SK-N-SH (cell line): Measurements from ENCODE around the gene PPP2R3A. TPM values are rescaled to one million over a fixed set of nuclear protein-coding genes. Genes with fewer than 3 reads are reported as not detected.

Experiments used
- CTCF ChIA-PET: fragments of 300-600, 350-600 bp; formaldehyde crosslinking; extraction: SDS; loops from one replicate; lab custom pipeline; 2021; lab: Yijun Ruan, JAX
- POLR2A ChIA-PET: fragments of 350-600 bp; sonication (Branson Sonifier 250); formaldehyde crosslinking; extraction: SDS; loops from one replicate; lab custom pipeline; 2020; ENCODE audit warnings: antibody characterized with exemption, inconsistent platforms; lab: Yijun Ruan, JAX
- DNase-seq: peaks from one replicate; pipeline ENCODE4 v3.0.0; 2012
- H2AFZ ChIP-seq: fragments of 200-600 bp; sonication (generic); 2 replicates; pipeline ENCODE4 v1.8.1; 2016; ENCODE audit warnings: antibody characterized with exemption, mild to moderate bottlenecking, low read depth
- H3F3A ChIP-seq: fragments of 200-600 bp; sonication (generic); replicated peaks from 2 replicates; pipeline ENCODE3; 2016; ENCODE audit warnings: antibody characterized with exemption, mild to moderate bottlenecking; ENCODE audit not compliant: insufficient read depth
- H3K27ac ChIP-seq, 2 experiments: fragments of 200-500 bp in 1 of 2; fragments of 200-600 bp in 1 of 2; sonication (Bioruptor generic) in 1 of 2; sonication (generic), shearing (Covaris generic) in 1 of 2; 2 replicates each; pipeline versions ENCODE4 v1.5.1 to v1.6.1; 2014 to 2016; ENCODE audit warnings: low read depth in 2 of 2, inconsistent platforms in 1 of 2, low read length in 1 of 2, mild to moderate bottlenecking in 1 of 2, mixed read lengths in 1 of 2
- H3K27me3 ChIP-seq: fragments of 200-600 bp; sonication (generic), shearing (Covaris generic); 2 replicates; pipeline ENCODE4 v1.6.1; 2016; ENCODE audit warnings: mixed run types; ENCODE audit not compliant: insufficient read depth
- H3K36me3 ChIP-seq, 2 experiments: fragments of 200-500 bp in 1 of 2; fragments of 200-600 bp in 1 of 2; sonication (Bioruptor generic) in 1 of 2; sonication (generic) in 1 of 2; replicated peaks in 1 of 2; 2 replicates each; pipeline versions ENCODE3 to v1.5.1; 2014 to 2016; ENCODE audit warnings: low read length in 1 of 2, mild to moderate bottlenecking in 1 of 2; ENCODE audit not compliant: insufficient read depth in 2 of 2, control insufficient read depth in 1 of 2
- H3K4me1 ChIP-seq, 2 experiments: fragments of 200-500 bp in 1 of 2; fragments of 200-600 bp in 1 of 2; sonication (Bioruptor generic) in 1 of 2; sonication (generic), shearing (Covaris generic) in 1 of 2; 2 replicates each; pipeline versions ENCODE4 v1.5.1 to v1.6.1; 2014 to 2016; ENCODE audit warnings: low read depth in 1 of 2, low read length in 1 of 2, mixed run types in 1 of 2; ENCODE audit not compliant: insufficient read depth in 2 of 2, control insufficient read depth in 1 of 2
- H3K4me2 ChIP-seq: fragments of 200-600 bp; sonication (generic), shearing (Covaris generic); 2 replicates; pipeline ENCODE4 v1.6.1; 2017; ENCODE audit warnings: mixed run types
- H3K4me3 ChIP-seq, 2 experiments: fragments of 200-500 bp in 1 of 2; fragments of 200-600 bp in 1 of 2; sonication (Bioruptor generic) in 1 of 2; sonication (generic), shearing (Covaris generic) in 1 of 2; 2 replicates each; pipeline versions ENCODE4 v1.5.1 to v1.8.1; 2014 to 2016; ENCODE audit warnings: low read depth in 2 of 2, inconsistent platforms in 1 of 2, low read length in 1 of 2, mild to moderate bottlenecking in 1 of 2, mixed read lengths in 1 of 2, moderate library complexity in 1 of 2
- H3K79me2 ChIP-seq: fragments of 200-600 bp; sonication (generic); 2 replicates; pipeline ENCODE4 v1.8.1; 2017; ENCODE audit warnings: mild to moderate bottlenecking; ENCODE audit not compliant: insufficient read depth
- H3K9ac ChIP-seq: fragments of 200-600 bp; sonication (generic); 2 replicates; pipeline ENCODE4 v1.6.1; 2017; ENCODE audit warnings: mixed run types
- H3K9me2 ChIP-seq: fragments of 200-600 bp; sonication (generic); 2 replicates; pipeline ENCODE4 v1.6.1; 2017; ENCODE audit warnings: mixed run types
- H3K9me3 ChIP-seq: fragments of 200-600 bp; sonication (generic); 2 replicates; pipeline ENCODE4 v1.6.1; 2017; ENCODE audit warnings: mixed run types, mild to moderate bottlenecking, moderate library complexity
- H4K20me1 ChIP-seq: fragments of 200-600 bp; sonication (generic); 2 replicates; pipeline ENCODE4 v1.6.1; 2017; ENCODE audit warnings: mild to moderate bottlenecking, mixed run types; ENCODE audit not compliant: insufficient read depth
- EZH2phosphoT487 ChIP-seq: fragments of 200-600 bp; sonication (generic); IDR thresholded peaks from 2 replicates; pipeline ENCODE4 v1.6.1; 2017; ENCODE audit warnings: low read depth, mixed run types, mild to moderate bottlenecking, antibody characterized with exemption, moderate library complexity, borderline replicate concordance
- FOSL2 ChIP-seq: IDR thresholded peaks from 2 replicates; pipeline ENCODE4 v1.4.0; 2012; ENCODE audit warnings: low read depth, mild to moderate bottlenecking, moderate library complexity, borderline replicate concordance
- FOXJ3 ChIP-seq: sonication (generic); formaldehyde crosslinking; IDR thresholded peaks from 2 replicates; pipeline ENCODE4 v1.5.1; 2020; ENCODE audit warnings: mild to moderate bottlenecking, missing genetic modification reagents
- FOXM1 ChIP-seq: IDR thresholded peaks from 2 replicates; pipeline ENCODE4 v1.4.0; 2012; ENCODE audit warnings: low read depth, mild to moderate bottlenecking
- GATA2 ChIP-seq: sonication (generic); formaldehyde crosslinking; IDR thresholded peaks from 2 replicates; pipeline ENCODE4 v1.5.0; 2020; ENCODE audit warnings: mild to moderate bottlenecking, missing genetic modification reagents
- IRF3 ChIP-seq: fragments of 150-350 bp; IDR thresholded peaks from 2 replicates; pipeline ENCODE4 v1.6.1; 2016; ENCODE audit warnings: mild to moderate bottlenecking, low read depth, low read length
- JUND ChIP-seq: IDR thresholded peaks from 2 replicates; pipeline ENCODE4 v1.4.0; 2012
- MEF2A ChIP-seq: IDR thresholded peaks from 2 replicates; pipeline ENCODE4 v1.4.0; 2012; ENCODE audit warnings: low read depth, borderline replicate concordance
- NFIC ChIP-seq: IDR thresholded peaks from 2 replicates; pipeline ENCODE4 v1.4.0; 2012; ENCODE audit warnings: borderline replicate concordance
- NRF1 ChIP-seq: IDR thresholded peaks from 2 replicates; pipeline ENCODE4 v1.6.1; 2012; ENCODE audit warnings: low read depth, mild to moderate bottlenecking, low read length
- PBX3 ChIP-seq: IDR thresholded peaks from 2 replicates; pipeline ENCODE4; 2012
- POLR2AphosphoS5 ChIP-seq: IDR thresholded peaks from 2 replicates; pipeline ENCODE4 v1.6.1; 2012; ENCODE audit warnings: low read depth, low read length
- REST ChIP-seq: IDR thresholded peaks from 2 replicates; pipeline ENCODE4 v1.6.1; 2012; ENCODE audit warnings: mild to moderate bottlenecking, low read depth, low read length, moderate library complexity
- RFX5 ChIP-seq: IDR thresholded peaks from 2 replicates; pipeline ENCODE4 v1.6.1; 2012; ENCODE audit warnings: mild to moderate bottlenecking, improper control_type of control experiment, low read length
- SMC3 ChIP-seq: IDR thresholded peaks from 2 replicates; pipeline ENCODE4 v1.6.1; 2012; ENCODE audit warnings: low read depth, low read length, improper control_type of control experiment
- TCF12 ChIP-seq: IDR thresholded peaks from 2 replicates; pipeline ENCODE4 v1.4.0; 2012
- TEAD4 ChIP-seq: IDR thresholded peaks from 2 replicates; pipeline ENCODE4 v1.4.0; 2012; ENCODE audit warnings: mild to moderate bottlenecking, borderline replicate concordance; ENCODE audit not compliant: insufficient read depth
- YY1 ChIP-seq: IDR thresholded peaks from 2 replicates; pipeline ENCODE4 v1.4.0; 2012; ENCODE audit warnings: low read depth, mild to moderate bottlenecking
- WGBS: methylation state at CpG from one replicate; pipeline ENCODE4 v1.1.6; 2017; ENCODE audit warnings: low lambda C conversion rate; 5-methylcytosine and 5-hydroxymethylcytosine counted together
- polyA plus RNA-seq, 3 experiments: library from polyadenylated mRNA; depleted of rRNA; stranded (reverse); fragments of >200 nt; gene quantifications; 2 replicates each; pipeline ENCODE4 v1.2.3, GENCODE V29; 2012
- TF ChIP-seq, protein P1 (sequence below): IDR thresholded peaks from 2 replicates; pipeline ENCODE4 v1.4.0; 2012; ENCODE audit warnings: low read depth, borderline replicate concordance

Gene PPP2R3A
- polyA plus RNA-seq, 1 of the 3 experiments (the other 2 are of a cell fraction): 3.9 TPM

- Histone ChIP-seq H4K20me1 (no peaks in the 10 kb centered on the region), H3K4me2 (0 out of 2 replicates have a peak overlapping the region, but pooled peaks have one; percentile 3), H3K27me3 (no peaks in the 10 kb centered on the region), H3F3A (peaks cover 30% of the 10 kb centered on the region), H3K9me3 (no peaks in the 10 kb centered on the region; the same call in 1 of the 2 replicates), H3K4me3 (no peak overlapping the region), H3K27ac (peak overlapping the region in 1 of 2 experiments; percentile 72; a peak in 3 of 4 replicates), H2AFZ (no peak overlapping the region), H3K36me3 (peaks cover 0 to 15% of the 10 kb centered on the region in 2 experiments), H3K4me1 (peaks cover 8 to 14% of the 10 kb centered on the region in 2 experiments), H3K79me2 (peaks cover 3% of the 10 kb centered on the region; the same call in 1 of the 2 replicates), H3K9ac (no peak overlapping the region; the same call in 1 of the 2 replicates), H3K9me2 (no peaks in the 10 kb centered on the region)
- WGBS: 48% methylated on average over 5 of the region's 5 CpGs
- POLR2A ChIA-PET: interaction anchor here (0.6 kb wide), 1 partner anchor 518 kb away, joined by 3 read pairs; no protein-coding TSS in a partner anchor
- no peak for DNase-seq
- CTCF ChIA-PET: interaction anchor here (1.0 to 2.2 kb wide), 2 partner anchors 10 to 323 kb away, joined by 3 to 10 read pairs; no protein-coding TSS in a partner anchor
- TF ChIP-seq NRF1: no peak
- TF ChIP-seq EZH2phosphoT487: no peak
- no peak for TF ChIP-seq MEF2A
- TF ChIP-seq JUND: peak; percentile 59
- TF ChIP-seq NFIC: peak; percentile 87
- peak; percentile 89 for TF ChIP-seq TCF12
- TF ChIP-seq TEAD4: peak; percentile 46; the same call in 1 of the 2 replicates
- peak; percentile 65; the same call in 1 of the 2 replicates for TF ChIP-seq PBX3
- TF ChIP-seq REST: no peak
- peak; percentile 39; the same call in 1 of the 2 replicates for TF ChIP-seq POLR2AphosphoS5
- no peak for TF ChIP-seq GATA2 (CRISPR knock-in tag)
- peak; percentile 74 for TF ChIP-seq FOSL2
These were observed 103.2 kb downstream of the PPP2R3A start for GRCh38 chr3:136068708-136069107.

GRCh38 chr3:136069933-136070332 lies 104.4 kb downstream of the PPP2R3A start:
- Histone ChIP-seq H3K9me2 (no peaks in the 10 kb centered on the region), H3K9ac (peak overlapping the region; percentile 6; the same call in 1 of the 2 replicates), H3K79me2 (peaks cover under 1% of the 10 kb centered on the region; the same call in 1 of the 2 replicates), H3K4me1 (peaks cover 8 to 14% of the 10 kb centered on the region in 2 experiments), H3K9me3 (no peaks in the 10 kb centered on the region; the same call in 1 of the 2 replicates), H3K4me3 (no peak overlapping the region), H2AFZ (no peak overlapping the region), H3K27ac (peak overlapping the region; percentile 39 to 72; a peak in 3 of 4 replicates), H3F3A (peaks cover 38% of the 10 kb centered on the region), H3K27me3 (no peaks in the 10 kb centered on the region), H3K36me3 (peaks cover 0 to 15% of the 10 kb centered on the region in 2 experiments), H4K20me1 (no peaks in the 10 kb centered on the region), H3K4me2 (peak overlapping the region; percentile 3; the same call in 1 of the 2 replicates)
- no peak for DNase-seq
- ChIA-PET CTCF (interaction anchor here (0.6 to 3.3 kb wide), 8 partner anchors 9 to 944 kb away, joined by 3 to 26 read pairs (median 6); partner anchors contain the start of gene STAG1), POLR2A (no interaction called here)
- WGBS: 70% methylated on average over 5 of the region's 5 CpGs
- TF ChIP-seq EZH2phosphoT487 (no peak), FOXJ3 (CRISPR knock-in tag) (no peak), RFX5 (no peak), IRF3 (no peak), NFIC (no peak), NRF1 (no peak), MEF2A (no peak), PBX3 (no peak), FOSL2 (no peak), SMC3 (no peak), FOXM1 (no peak), YY1 (no peak), JUND (no peak)
- TF ChIP-seq, protein P1, sequence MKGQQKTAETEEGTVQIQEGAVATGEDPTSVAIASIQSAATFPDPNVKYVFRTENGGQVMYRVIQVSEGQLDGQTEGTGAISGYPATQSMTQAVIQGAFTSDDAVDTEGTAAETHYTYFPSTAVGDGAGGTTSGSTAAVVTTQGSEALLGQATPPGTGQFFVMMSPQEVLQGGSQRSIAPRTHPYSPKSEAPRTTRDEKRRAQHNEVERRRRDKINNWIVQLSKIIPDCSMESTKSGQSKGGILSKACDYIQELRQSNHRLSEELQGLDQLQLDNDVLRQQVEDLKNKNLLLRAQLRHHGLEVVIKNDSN: no peak
